WTC11 (cell line): ENCODE results near the gene RPL13A. TPM values are rescaled to one million over a fixed set of nuclear protein-coding genes. Genes with fewer than 3 reads are reported as not detected.

ENCODE experiments used
- ATAC-seq: fragments of 200-7000 bp; cut with Tn5 transposase; 2 replicates; pipeline ENCODE4 v1.10.0; 2021; ENCODE audit warnings: mild to moderate bottlenecking, moderate library complexity
- CTCF ChIA-PET: fragments of 300-600 bp; sonication (Branson Sonifier 250); formaldehyde crosslinking; loops from one replicate; lab custom pipeline; 2021; ENCODE audit warnings: antibody characterized with exemption; lab: Charles Lee
- POLR2A ChIA-PET: fragments of 350-600 bp; sonication (Branson Sonifier 250); formaldehyde crosslinking; loops from one replicate; lab custom pipeline; 2021; ENCODE audit warnings: antibody characterized with exemption; lab: Charles Lee
- DNase-seq: peaks from one replicate; pipeline ENCODE4 v3.0.0; 2021; ENCODE audit warnings: low spot score
- H3K27ac Mint-ChIP-seq: 2 replicates; pipeline ENCODE4 v1.8.0; 2021; ENCODE audit warnings: mixed read lengths
- H3K27me3 Mint-ChIP-seq: 2 replicates; pipeline ENCODE4 v1.8.0; 2021; ENCODE audit warnings: low read depth, mild to moderate bottlenecking, moderate library complexity, mixed read lengths
- H3K36me3 Mint-ChIP-seq: 2 replicates; pipeline ENCODE4 v1.8.0; 2021; ENCODE audit warnings: mixed read lengths
- H3K4me1 Mint-ChIP-seq: 2 replicates; pipeline ENCODE4 v1.8.0; 2022; ENCODE audit warnings: mixed read lengths
- H3K4me3 Mint-ChIP-seq: 2 replicates; pipeline ENCODE4 v1.8.0; 2021; ENCODE audit warnings: mild to moderate bottlenecking, moderate library complexity, mixed read lengths
- H3K9me3 Mint-ChIP-seq: 2 replicates; pipeline ENCODE4 v1.8.0; 2021; ENCODE audit warnings: mixed read lengths
- CREB1 ChIP-seq: sonication (generic); formaldehyde crosslinking; IDR thresholded peaks from 2 replicates; pipeline ENCODE4 v1.8.0; 2023; ENCODE audit warnings: mild to moderate bottlenecking, missing genetic modification reagents
- ETV6 ChIP-seq: sonication (generic); formaldehyde crosslinking; IDR thresholded peaks from 2 replicates; pipeline ENCODE4 v1.8.1; 2022; ENCODE audit warnings: mild to moderate bottlenecking, missing genetic modification reagents
- FOXK1 ChIP-seq: sonication (generic); formaldehyde crosslinking; IDR thresholded peaks from 2 replicates; pipeline ENCODE4 v1.8.0; 2022; ENCODE audit warnings: mild to moderate bottlenecking, moderate library complexity, missing genetic modification reagents
- FOXP1 ChIP-seq: sonication (generic); formaldehyde crosslinking; IDR thresholded peaks from 2 replicates; pipeline ENCODE4 v1.8.0; 2022; ENCODE audit warnings: missing genetic modification reagents, mild to moderate bottlenecking, moderate library complexity, borderline replicate concordance
- GABPB1 ChIP-seq: sonication (generic); formaldehyde crosslinking; IDR thresholded peaks from 2 replicates; pipeline ENCODE4 v1.8.1; 2023; ENCODE audit warnings: mild to moderate bottlenecking, missing genetic modification reagents
- NFE2L1 ChIP-seq: sonication (generic); formaldehyde crosslinking; IDR thresholded peaks from 2 replicates; pipeline ENCODE4 v1.8.1; 2023; ENCODE audit warnings: missing genetic modification reagents
- NFYB ChIP-seq: sonication (generic); formaldehyde crosslinking; conservative IDR thresholded peaks from 2 replicates; pipeline ENCODE4 v1.8.0; 2022; ENCODE audit warnings: low read depth, missing genetic modification reagents
- RORB ChIP-seq: fragments of 250-450 bp; sonication (Bioruptor Pico); IDR thresholded peaks from 2 replicates; pipeline ENCODE4 v1.9.0; 2021; ENCODE audit warnings: mild to moderate bottlenecking
- SP1 ChIP-seq: sonication (generic); formaldehyde crosslinking; conservative IDR thresholded peaks from 2 replicates; pipeline ENCODE4 v1.8.1; 2022; ENCODE audit warnings: missing genetic modification reagents
- TEAD4 ChIP-seq: sonication (generic); formaldehyde crosslinking; IDR thresholded peaks from 2 replicates; pipeline ENCODE4 v1.8.0; 2022; ENCODE audit warnings: mild to moderate bottlenecking, missing genetic modification reagents
- ZNF138 ChIP-seq: sonication (generic); formaldehyde crosslinking; conservative IDR thresholded peaks from 2 replicates; pipeline ENCODE4 v1.8.1; 2022; ENCODE audit warnings: mild to moderate bottlenecking, moderate library complexity, missing genetic modification reagents
- total RNA-seq: library from RNA; stranded (reverse); gene quantifications from 3 replicates; pipeline ENCODE4 v1.2.3, GENCODE V29; 2021
- TF ChIP-seq, protein P1 (sequence below): sonication (generic); formaldehyde crosslinking; IDR thresholded peaks from 2 replicates; pipeline ENCODE4 v1.8.1; 2023; ENCODE audit warnings: mild to moderate bottlenecking, missing genetic modification reagents, moderate library complexity
- TF ChIP-seq, protein P2 (sequence below): sonication (generic); formaldehyde crosslinking; IDR thresholded peaks from 2 replicates; pipeline ENCODE4 v1.8.0; 2022; ENCODE audit warnings: mild to moderate bottlenecking, missing genetic modification reagents
- TF ChIP-seq, protein P3 (sequence below): sonication (generic); formaldehyde crosslinking; IDR thresholded peaks from 2 replicates; pipeline ENCODE4 v1.8.1; 2022; ENCODE audit warnings: mild to moderate bottlenecking, moderate library complexity, missing genetic modification reagents
- TF ChIP-seq, protein P4 (sequence below): sonication (generic); formaldehyde crosslinking; IDR thresholded peaks from 2 replicates; pipeline ENCODE4 v1.8.0; 2022; ENCODE audit warnings: mild to moderate bottlenecking, missing genetic modification reagents
- TF ChIP-seq, protein P5 (sequence below): sonication (generic); formaldehyde crosslinking; IDR thresholded peaks from 2 replicates; pipeline ENCODE4 v1.8.0; 2022; ENCODE audit warnings: mild to moderate bottlenecking, missing genetic modification reagents
- TF ChIP-seq, protein P6 (sequence below): sonication (generic); formaldehyde crosslinking; IDR thresholded peaks from 2 replicates; pipeline ENCODE4 v1.8.1; 2023; ENCODE audit warnings: mild to moderate bottlenecking, missing genetic modification reagents
- TF ChIP-seq, protein P7 (sequence below): sonication (generic); formaldehyde crosslinking; IDR thresholded peaks from 2 replicates; pipeline ENCODE4 v1.8.0; 2022; ENCODE audit warnings: mild to moderate bottlenecking, missing genetic modification reagents
- TF ChIP-seq, protein P8 (sequence below): sonication (generic); formaldehyde crosslinking; IDR thresholded peaks from 2 replicates; pipeline ENCODE4 v1.8.1; 2023; ENCODE audit warnings: mild to moderate bottlenecking, moderate library complexity, missing genetic modification reagents

RPL13A gene
- total RNA-seq, 1 experiment from 2014 or later = 3,861 TPM

DNA sequence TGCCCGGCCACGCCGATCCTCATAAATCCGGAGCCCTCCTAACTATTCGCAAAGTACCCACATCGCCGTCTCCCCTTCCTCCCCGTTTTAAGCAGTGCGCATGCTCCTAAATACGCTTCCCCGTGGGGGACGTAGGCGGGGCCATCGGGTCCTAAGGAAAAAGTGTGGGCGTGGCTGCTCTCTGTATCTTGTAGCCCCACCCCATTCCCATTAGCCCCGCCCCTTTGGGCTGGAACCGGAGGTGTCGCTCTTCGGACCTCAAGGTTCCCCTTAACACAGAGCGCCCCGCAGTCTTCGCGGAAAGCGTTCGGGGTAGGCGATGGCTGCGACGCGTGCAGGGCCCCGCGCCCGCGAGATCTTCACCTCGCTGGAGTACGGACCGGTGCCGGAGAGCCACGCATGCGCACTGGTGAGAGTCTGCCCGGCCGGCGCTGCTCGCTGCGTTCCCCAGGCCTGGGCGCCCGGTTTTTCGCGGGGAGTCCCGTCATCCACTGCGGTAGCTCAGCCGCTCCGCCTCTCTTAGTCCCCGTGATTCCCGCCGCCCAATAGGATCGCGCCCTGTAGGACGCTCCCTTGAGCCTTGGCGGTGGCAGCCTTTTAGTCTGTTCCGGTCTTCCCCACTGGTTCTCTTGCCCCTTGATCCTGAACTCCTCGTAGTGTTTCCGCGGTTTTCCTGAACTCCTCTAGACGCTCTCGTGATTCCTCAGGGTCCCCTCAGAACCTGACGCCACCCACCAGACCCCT, 34.2 kb upstream of the RPL13A start, which contains the start of gene ALDH16A1:
Gene ALDH16A1, plus strand, starts transcription at position 213 of the 744 bp plus-strand sequence. Its CDS starts 107 bp downstream, at position 320.
- H3K9me3 Mint-ChIP-seq = no peaks in the 10 kb centered on the region
- DNase-seq (peak; percentile 96), ATAC-seq (peak; percentile 90)
- peaks cover 26% of the 10 kb centered on the region for H3K4me1 Mint-ChIP-seq
- TF ChIP-seq, protein P1, sequence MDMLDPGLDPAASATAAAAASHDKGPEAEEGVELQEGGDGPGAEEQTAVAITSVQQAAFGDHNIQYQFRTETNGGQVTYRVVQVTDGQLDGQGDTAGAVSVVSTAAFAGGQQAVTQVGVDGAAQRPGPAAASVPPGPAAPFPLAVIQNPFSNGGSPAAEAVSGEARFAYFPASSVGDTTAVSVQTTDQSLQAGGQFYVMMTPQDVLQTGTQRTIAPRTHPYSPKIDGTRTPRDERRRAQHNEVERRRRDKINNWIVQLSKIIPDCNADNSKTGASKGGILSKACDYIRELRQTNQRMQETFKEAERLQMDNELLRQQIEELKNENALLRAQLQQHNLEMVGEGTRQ (CRISPR knock-in tag) = peak; percentile 95
- TF ChIP-seq FOXP1 (CRISPR knock-in tag) = peak; percentile 54; the same call in 1 of the 2 replicates
- TF ChIP-seq SP1 (CRISPR knock-in tag) = peak; percentile 76
- no peak for TF ChIP-seq GABPB1
- TF ChIP-seq NFE2L1 (CRISPR knock-in tag) = peak; percentile 24; the same call in 1 of the 2 replicates
- TF ChIP-seq ZNF138 (CRISPR knock-in tag) = 0 out of 2 replicates have a peak, but pooled peaks have one; percentile 44
- TF ChIP-seq RORB (CRISPR knock-in tag) = no peak
- TF ChIP-seq, protein P2, sequence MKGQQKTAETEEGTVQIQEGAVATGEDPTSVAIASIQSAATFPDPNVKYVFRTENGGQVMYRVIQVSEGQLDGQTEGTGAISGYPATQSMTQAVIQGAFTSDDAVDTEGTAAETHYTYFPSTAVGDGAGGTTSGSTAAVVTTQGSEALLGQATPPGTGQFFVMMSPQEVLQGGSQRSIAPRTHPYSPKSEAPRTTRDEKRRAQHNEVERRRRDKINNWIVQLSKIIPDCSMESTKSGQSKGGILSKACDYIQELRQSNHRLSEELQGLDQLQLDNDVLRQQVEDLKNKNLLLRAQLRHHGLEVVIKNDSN = peak; percentile 95
- TF ChIP-seq, protein P3, sequence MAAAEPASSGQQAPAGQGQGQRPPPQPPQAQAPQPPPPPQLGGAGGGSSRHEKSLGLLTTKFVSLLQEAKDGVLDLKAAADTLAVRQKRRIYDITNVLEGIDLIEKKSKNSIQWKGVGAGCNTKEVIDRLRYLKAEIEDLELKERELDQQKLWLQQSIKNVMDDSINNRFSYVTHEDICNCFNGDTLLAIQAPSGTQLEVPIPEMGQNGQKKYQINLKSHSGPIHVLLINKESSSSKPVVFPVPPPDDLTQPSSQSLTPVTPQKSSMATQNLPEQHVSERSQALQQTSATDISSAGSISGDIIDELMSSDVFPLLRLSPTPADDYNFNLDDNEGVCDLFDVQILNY (CRISPR knock-in tag) = peak; percentile 90
- peak; percentile 81 for TF ChIP-seq NFYB (CRISPR knock-in tag)
- TF ChIP-seq, protein P4, sequence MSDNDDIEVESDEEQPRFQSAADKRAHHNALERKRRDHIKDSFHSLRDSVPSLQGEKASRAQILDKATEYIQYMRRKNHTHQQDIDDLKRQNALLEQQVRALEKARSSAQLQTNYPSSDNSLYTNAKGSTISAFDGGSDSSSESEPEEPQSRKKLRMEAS (CRISPR knock-in tag) = peak; percentile 77
- TF ChIP-seq, protein P5, sequence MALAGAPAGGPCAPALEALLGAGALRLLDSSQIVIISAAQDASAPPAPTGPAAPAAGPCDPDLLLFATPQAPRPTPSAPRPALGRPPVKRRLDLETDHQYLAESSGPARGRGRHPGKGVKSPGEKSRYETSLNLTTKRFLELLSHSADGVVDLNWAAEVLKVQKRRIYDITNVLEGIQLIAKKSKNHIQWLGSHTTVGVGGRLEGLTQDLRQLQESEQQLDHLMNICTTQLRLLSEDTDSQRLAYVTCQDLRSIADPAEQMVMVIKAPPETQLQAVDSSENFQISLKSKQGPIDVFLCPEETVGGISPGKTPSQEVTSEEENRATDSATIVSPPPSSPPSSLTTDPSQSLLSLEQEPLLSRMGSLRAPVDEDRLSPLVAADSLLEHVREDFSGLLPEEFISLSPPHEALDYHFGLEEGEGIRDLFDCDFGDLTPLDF = 0 out of 2 replicates have a peak, but pooled peaks have one; percentile 55
- TF ChIP-seq TEAD4 = no peak
- peak; percentile 35; the same call in 1 of the 2 replicates for TF ChIP-seq FOXK1
- TF ChIP-seq, protein P6, sequence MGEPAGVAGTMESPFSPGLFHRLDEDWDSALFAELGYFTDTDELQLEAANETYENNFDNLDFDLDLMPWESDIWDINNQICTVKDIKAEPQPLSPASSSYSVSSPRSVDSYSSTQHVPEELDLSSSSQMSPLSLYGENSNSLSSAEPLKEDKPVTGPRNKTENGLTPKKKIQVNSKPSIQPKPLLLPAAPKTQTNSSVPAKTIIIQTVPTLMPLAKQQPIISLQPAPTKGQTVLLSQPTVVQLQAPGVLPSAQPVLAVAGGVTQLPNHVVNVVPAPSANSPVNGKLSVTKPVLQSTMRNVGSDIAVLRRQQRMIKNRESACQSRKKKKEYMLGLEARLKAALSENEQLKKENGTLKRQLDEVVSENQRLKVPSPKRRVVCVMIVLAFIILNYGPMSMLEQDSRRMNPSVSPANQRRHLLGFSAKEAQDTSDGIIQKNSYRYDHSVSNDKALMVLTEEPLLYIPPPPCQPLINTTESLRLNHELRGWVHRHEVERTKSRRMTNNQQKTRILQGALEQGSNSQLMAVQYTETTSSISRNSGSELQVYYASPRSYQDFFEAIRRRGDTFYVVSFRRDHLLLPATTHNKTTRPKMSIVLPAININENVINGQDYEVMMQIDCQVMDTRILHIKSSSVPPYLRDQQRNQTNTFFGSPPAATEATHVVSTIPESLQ = no peak
- TF ChIP-seq, protein P7, sequence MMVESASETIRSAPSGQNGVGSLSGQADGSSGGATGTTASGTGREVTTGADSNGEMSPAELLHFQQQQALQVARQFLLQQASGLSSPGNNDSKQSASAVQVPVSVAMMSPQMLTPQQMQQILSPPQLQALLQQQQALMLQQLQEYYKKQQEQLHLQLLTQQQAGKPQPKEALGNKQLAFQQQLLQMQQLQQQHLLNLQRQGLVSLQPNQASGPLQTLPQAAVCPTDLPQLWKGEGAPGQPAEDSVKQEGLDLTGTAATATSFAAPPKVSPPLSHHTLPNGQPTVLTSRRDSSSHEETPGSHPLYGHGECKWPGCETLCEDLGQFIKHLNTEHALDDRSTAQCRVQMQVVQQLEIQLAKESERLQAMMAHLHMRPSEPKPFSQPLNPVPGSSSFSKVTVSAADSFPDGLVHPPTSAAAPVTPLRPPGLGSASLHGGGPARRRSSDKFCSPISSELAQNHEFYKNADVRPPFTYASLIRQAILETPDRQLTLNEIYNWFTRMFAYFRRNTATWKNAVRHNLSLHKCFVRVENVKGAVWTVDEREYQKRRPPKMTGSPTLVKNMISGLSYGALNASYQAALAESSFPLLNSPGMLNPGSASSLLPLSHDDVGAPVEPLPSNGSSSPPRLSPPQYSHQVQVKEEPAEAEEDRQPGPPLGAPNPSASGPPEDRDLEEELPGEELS = peak; percentile 12; the same call in 1 of the 2 replicates
- TF ChIP-seq, protein P8, sequence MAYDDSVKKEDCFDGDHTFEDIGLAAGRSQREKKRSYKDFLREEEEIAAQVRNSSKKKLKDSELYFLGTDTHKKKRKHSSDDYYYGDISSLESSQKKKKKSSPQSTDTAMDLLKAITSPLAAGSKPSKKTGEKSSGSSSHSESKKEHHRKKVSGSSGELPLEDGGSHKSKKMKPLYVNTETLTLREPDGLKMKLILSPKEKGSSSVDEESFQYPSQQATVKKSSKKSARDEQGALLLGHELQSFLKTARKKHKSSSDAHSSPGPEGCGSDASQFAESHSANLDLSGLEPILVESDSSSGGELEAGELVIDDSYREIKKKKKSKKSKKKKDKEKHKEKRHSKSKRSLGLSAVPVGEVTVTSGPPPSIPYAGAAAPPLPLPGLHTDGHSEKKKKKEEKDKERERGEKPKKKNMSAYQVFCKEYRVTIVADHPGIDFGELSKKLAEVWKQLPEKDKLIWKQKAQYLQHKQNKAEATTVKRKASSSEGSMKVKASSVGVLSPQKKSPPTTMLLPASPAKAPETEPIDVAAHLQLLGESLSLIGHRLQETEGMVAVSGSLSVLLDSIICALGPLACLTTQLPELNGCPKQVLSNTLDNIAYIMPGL (CRISPR knock-in tag) = 0 out of 2 replicates have a peak, but pooled peaks have one; percentile 38
- peak; percentile 11; the same call in 1 of the 2 replicates for TF ChIP-seq ETV6 (CRISPR knock-in tag)
- TF ChIP-seq CREB1 (CRISPR knock-in tag) = 0 out of 2 replicates have a peak, but pooled peaks have one; percentile 64
- peak within 1 kb of the TSS; percentile 94 for H3K4me3 Mint-ChIP-seq
- H3K27me3 Mint-ChIP-seq = no peaks in the 10 kb centered on the region
- POLR2A ChIA-PET = interaction anchor here (0.5 to 2.1 kb wide), 11 partner anchors 11 to 542 kb away, joined by 3 to 7 read pairs (median 4); partner anchors contain the start of gene RCN3
- CTCF ChIA-PET = interaction anchor here (0.6 to 3.9 kb wide), 20 partner anchors 8 to 453 kb away, joined by 3 to 33 read pairs (median 5); partner anchors contain the start of genes DKKL1, GFY, LIN7B and SLC17A7
- peaks cover 35% of the 10 kb centered on the region for H3K36me3 Mint-ChIP-seq
- peak within 1 kb of the TSS; percentile 100 for H3K27ac Mint-ChIP-seq
